Measurements from ENCODE around the gene JMJD6. TPM values are rescaled to one million over a fixed set of nuclear protein-coding genes. Genes with fewer than 3 reads are reported as not detected.
A peak's percentile ranks its signal among the peaks of the same experiment; 100 is the strongest.

JMJD6 gene
- total and polyA plus RNA-seq, 11 donors: 30.1 to 75.6 (median 39.1) TPM

DNA sequence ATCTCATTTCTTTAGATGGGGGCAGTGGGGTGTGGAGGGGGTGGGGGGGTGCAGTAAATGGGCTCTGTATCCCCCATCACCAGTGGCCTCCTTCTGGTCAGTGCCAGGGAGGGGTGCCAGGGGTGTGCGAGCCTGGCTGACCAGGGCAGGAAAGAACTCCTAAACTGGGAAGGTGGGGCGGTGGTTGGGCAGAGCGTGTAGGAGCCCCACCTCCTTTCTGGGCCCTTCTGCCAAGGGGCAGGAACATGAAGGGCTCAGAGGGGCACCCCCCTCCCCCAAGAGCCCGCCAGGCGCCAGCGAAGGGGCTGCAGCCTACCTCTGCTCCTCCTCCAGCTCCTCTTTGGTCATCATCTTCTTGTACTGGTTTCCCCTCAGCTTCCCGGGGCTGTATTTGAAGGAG, 41.6 kb downstream of the JMJD6 start:
- 78 to 87% (median 83%) methylated on average over 7 of the region's 7 CpGs for WGBS, 4 donors
- intact Hi-C loops (cut with DNase I): loop anchor here in 7 of 10 donors (5.0 to 10.0 kb wide), 5 partner anchors 33 to 162 kb away; partner anchors contain the start of genes MFSD11 (in 1 of the 7) and SRSF2 (in 1 of the 7)
- H3K27ac ChIP-seq: peak overlapping the region in 11 of 12 donors; percentile 27 to 99 (median 93)

GRCh38 chr17:76683921-76684745, 42.3 kb downstream of the JMJD6 start:
- Histone ChIP-seq H3K27ac (peak overlapping the region in 11 of 12 donors; percentile 24 to 99 (median 93)), H3K36me3 (peaks cover 0 to 57% (median 35%) of the 10 kb centered on the region in 9 donors), H3K27me3 (no peaks in the 10 kb centered on the region), H3K9me3 (no peaks in the 10 kb centered on the region), H3K4me1 (peaks cover 18 to 87% (median 78%) of the 10 kb centered on the region in 12 donors), H3K4me3 (no peak overlapping the region)
- no peak for TF ChIP-seq POLR2A (IDR thresholded peaks at IDR 0.05)
- no peak for TF ChIP-seq CTCF (IDR thresholded peaks at IDR 0.05)
- intact Hi-C loops (cut with DNase I): loop anchor here in 7 of 10 donors (5.0 to 10.0 kb wide), 5 partner anchors 33 to 162 kb away; partner anchors contain the start of genes MFSD11 (in 1 of the 7) and SRSF2 (in 1 of the 7)
- DNase-seq: no peak
- no peak for ATAC-seq
- 71 to 77% (median 75%) methylated on average over 23 to 25 of the region's 25 CpGs for WGBS, 4 donors

More for the DNA sequence above, 41.6 kb downstream of the JMJD6 start:
- peak in 1 of 5 donors; percentile 33 for DNase-seq
- H3K4me1 ChIP-seq: peaks cover 23 to 93% (median 84%) of the 10 kb centered on the region in 12 donors
- H3K9me3 ChIP-seq: no peaks in the 10 kb centered on the region
- TF ChIP-seq POLR2A (IDR thresholded peaks at IDR 0.05) (no peak), CTCF (IDR thresholded peaks at IDR 0.05) (no peak)
- peaks cover 0 to 51% (median 35%) of the 10 kb centered on the region in 9 donors for H3K36me3 ChIP-seq
- H3K4me3 ChIP-seq: no peak overlapping the region
- H3K27me3 ChIP-seq: no peaks in the 10 kb centered on the region
- ATAC-seq: no peak

DNA sequence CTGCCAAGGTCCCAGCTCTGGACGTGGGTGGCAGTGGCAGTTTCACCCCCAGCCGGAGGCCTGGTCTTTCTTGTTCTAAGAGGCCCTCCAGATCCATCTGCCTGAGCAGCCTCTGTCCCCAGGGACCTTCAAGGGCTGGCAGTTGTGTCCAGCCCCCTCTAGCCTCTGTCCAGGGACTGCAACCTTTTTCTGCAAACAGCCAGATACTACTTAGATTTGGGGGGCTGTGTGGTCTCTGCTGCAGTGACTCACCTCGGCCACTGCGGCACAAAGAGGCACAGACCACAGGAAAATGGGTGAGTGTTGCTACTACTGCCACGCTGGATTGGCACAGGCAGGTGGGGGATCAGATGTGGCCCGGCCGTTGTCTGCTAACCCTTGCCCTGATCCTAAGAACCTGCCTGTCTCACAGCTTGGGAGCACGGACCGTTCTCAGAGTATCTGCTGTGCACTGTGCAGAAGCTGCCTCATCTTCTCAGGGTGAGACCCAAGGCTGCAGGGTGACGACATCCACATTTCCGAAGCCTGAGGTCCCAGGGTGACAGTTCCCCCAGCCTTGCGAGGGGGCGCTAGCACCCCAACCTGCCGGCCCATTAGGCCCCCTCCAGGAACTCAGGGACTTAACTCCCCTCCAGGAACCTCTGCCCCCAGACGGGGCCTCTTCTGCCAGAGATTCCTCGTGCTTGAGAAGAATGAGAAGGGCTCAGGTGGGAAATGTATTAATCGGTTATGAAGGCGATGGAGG, 43.2 kb downstream of the JMJD6 start:
- no peaks in the 10 kb centered on the region for H3K9me3 ChIP-seq
- no peak overlapping the region for H3K4me3 ChIP-seq
- H3K27ac ChIP-seq: peak overlapping the region; percentile 36 to 99 (median 89)
- peaks cover 0 to 62% (median 35%) of the 10 kb centered on the region in 9 donors for H3K36me3 ChIP-seq
- DNase-seq (no peak), ATAC-seq (no peak)
- peaks cover 14 to 78% (median 68%) of the 10 kb centered on the region in 12 donors for H3K4me1 ChIP-seq
- TF ChIP-seq POLR2A (IDR thresholded peaks at IDR 0.05): no peak
- peak in 2 of 12 donors; percentile 11 to 23 for TF ChIP-seq CTCF (IDR thresholded peaks at IDR 0.05)
- no peaks in the 10 kb centered on the region for H3K27me3 ChIP-seq
- WGBS, 4 donors: 63 to 70% (median 65%) methylated on average over 13 to 18 of the region's 18 CpGs
- intact Hi-C loops (cut with DNase I): loop anchor here in 7 of 10 donors (5.0 to 10.0 kb wide), 5 partner anchors 34 to 161 kb away; partner anchors contain the start of genes MFSD11 (in 1 of the 7) and SRSF2 (in 1 of the 7)
